ENCODE data around the gene P3H2. TPM values are rescaled to one million over a fixed set of nuclear protein-coding genes. Genes with fewer than 3 reads are reported as not detected.

Gene P3H2
- total RNA-seq, 5 donors from 2014 or later (not counting 1 experiment from before 2014, with no cell fraction given), result 0.16 to 0.50 (median 0.35) TPM; not detected in 2

DNA sequence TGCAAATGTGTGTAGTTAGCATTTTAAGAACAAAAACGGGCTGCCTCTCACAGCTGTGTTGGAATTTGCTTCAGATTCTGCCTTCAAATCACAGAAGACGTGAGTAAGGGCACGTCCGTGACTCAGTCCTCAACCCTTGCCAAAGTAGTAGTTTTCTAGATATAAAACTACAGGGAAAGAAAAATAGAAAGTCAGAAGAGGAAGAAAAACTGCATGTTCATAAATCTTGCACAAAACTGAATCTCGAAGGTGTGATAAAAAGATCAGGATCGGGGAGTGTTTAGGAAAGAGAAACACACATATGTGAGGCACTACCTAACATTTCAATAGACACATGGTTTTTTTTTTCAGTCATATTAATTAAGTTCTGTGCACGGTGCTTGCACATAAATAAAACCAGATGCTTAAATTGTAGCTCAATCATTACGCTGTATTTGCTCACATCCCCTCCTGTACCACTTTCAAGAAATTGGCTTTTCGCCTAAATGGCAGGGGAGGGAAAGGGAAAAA lies 71.7 kb downstream of the P3H2 start:
- Mint-ChIP-seq H3K36me3 (no peaks in the 10 kb centered on the region), H3K9me3 (no peaks in the 10 kb centered on the region), H3K4me1 (no peaks in the 10 kb centered on the region), H3K27me3 (peaks cover 6 to 25% of the 10 kb centered on the region in 2 donors), H3K4me3 (no peak overlapping the region), H3K27ac (no peak overlapping the region)
- no peak for DNase-seq
- Histone ChIP-seq H3K36me3 (ENCODE audit: control insufficient read depth in 2 of 2, extremely low read depth in 1 of 2, insufficient read depth in 1 of 2, low read length in 1 of 2) (no peaks in the 10 kb centered on the region), H3K4me1 (ENCODE audit: control insufficient read depth in 1 of 2, extremely low read depth in 1 of 2, insufficient read depth in 2 of 2, low read length in 2 of 2) (no peaks in the 10 kb centered on the region), H3K9me3 (no peaks in the 10 kb centered on the region), H3K4me3 (ENCODE audit: control insufficient read depth in 1 of 2, extremely low read depth in 1 of 2, low read length in 1 of 2) (no peak overlapping the region), H3K27ac (ENCODE audit: low read length) (no peak overlapping the region), H3K27me3 (replicated peaks in 1 of 2; ENCODE audit: control insufficient read depth in 2 of 2, extremely low read depth in 1 of 2, insufficient read depth in 2 of 2, low read length in 1 of 2) (no peaks in the 10 kb centered on the region)
- WGBS (ENCODE audit: insufficient coverage), result no CpG with 5 or more reads among the region's 9 CpGs
- POLR2A ChIA-PET, result no interaction called here
- CTCF ChIA-PET, result no interaction called here
- ATAC-seq (replicated peaks in 1 of 4), result no peak

DNA sequence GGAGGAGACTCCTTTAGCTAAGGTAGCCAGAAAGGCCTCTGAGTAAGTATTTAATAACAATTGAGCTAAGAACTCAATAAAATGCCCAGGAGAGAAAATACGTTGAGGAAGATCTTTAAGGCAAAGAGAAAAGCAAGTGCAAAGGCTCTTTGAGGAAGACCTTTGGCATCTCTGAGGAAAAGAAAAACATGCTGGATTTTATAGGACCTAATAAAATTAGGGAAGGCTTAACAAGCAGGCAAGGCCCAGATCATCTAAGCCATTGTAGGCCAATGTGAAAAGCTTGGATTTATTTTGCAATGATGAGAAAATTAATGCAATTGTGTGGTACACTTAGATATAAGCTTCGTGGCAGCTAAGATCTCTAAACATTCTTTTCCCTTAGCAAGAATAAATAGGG lies 75.7 kb downstream of the P3H2 start:
- WGBS (ENCODE audit: insufficient coverage), result 57% methylated on average over 1 of the region's 2 CpGs
- ChIA-PET CTCF (no interaction called here), POLR2A (no interaction called here)
- ATAC-seq (replicated peaks in 1 of 4) (no peak), DNase-seq (no peak)
- Mint-ChIP-seq H3K4me1 (no peaks in the 10 kb centered on the region), H3K9me3 (no peaks in the 10 kb centered on the region), H3K27me3 (peaks cover 6 to 26% of the 10 kb centered on the region in 2 donors), H3K36me3 (no peaks in the 10 kb centered on the region), H3K4me3 (no peak overlapping the region), H3K27ac (no peak overlapping the region)
- Histone ChIP-seq H3K27ac (ENCODE audit: low read length) (no peak overlapping the region), H3K36me3 (ENCODE audit: control insufficient read depth in 2 of 2, extremely low read depth in 1 of 2, insufficient read depth in 1 of 2, low read length in 1 of 2) (no peaks in the 10 kb centered on the region), H3K4me3 (ENCODE audit: control insufficient read depth in 1 of 2, extremely low read depth in 1 of 2, low read length in 1 of 2) (no peak overlapping the region), H3K4me1 (ENCODE audit: control insufficient read depth in 1 of 2, extremely low read depth in 1 of 2, insufficient read depth in 2 of 2, low read length in 2 of 2) (no peaks in the 10 kb centered on the region), H3K27me3 (replicated peaks in 1 of 2; ENCODE audit: control insufficient read depth in 2 of 2, extremely low read depth in 1 of 2, insufficient read depth in 2 of 2, low read length in 1 of 2) (no peaks in the 10 kb centered on the region), H3K9me3 (no peaks in the 10 kb centered on the region)

DNA sequence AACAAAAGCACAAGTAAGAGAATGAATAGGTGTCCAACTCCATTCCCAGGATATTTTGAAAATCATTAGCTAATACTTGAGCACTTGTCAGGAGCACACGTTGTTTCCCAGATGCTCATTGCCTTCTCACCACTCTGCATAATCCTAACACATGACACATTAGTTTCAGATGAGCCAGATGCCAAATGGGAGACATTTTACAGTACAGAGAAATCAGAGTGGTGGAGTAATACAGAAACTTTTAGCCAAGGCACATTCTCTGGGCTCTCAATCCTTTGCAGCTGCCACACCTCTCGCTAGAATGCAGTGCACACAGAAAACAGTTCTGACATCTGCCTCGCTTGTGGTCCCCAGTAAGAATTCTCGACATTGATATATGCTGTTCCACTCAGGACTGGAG lies 76.6 kb downstream of the P3H2 start:
- DNase-seq (no peak), ATAC-seq (replicated peaks in 1 of 4) (no peak)
- WGBS (ENCODE audit: insufficient coverage), result 90% methylated on average over 2 of the region's 4 CpGs
- no peaks in the 10 kb centered on the region for H3K9me3 ChIP-seq
- H3K27ac ChIP-seq (ENCODE audit: low read length), result no peak overlapping the region
- ChIA-PET CTCF (no interaction called here), POLR2A (no interaction called here)
- peaks cover 6 to 32% of the 10 kb centered on the region in 2 donors for H3K27me3 Mint-ChIP-seq
- H3K27me3 ChIP-seq (replicated peaks in 1 of 2; ENCODE audit: control insufficient read depth in 2 of 2, extremely low read depth in 1 of 2, insufficient read depth in 2 of 2, low read length in 1 of 2), result no peaks in the 10 kb centered on the region
- H3K27ac Mint-ChIP-seq, result no peak overlapping the region
- H3K4me1 ChIP-seq (ENCODE audit: control insufficient read depth in 1 of 2, extremely low read depth in 1 of 2, insufficient read depth in 2 of 2, low read length in 2 of 2), result no peaks in the 10 kb centered on the region
- no peak overlapping the region for H3K4me3 ChIP-seq (ENCODE audit: control insufficient read depth in 1 of 2, extremely low read depth in 1 of 2, low read length in 1 of 2)
- H3K36me3 ChIP-seq (ENCODE audit: control insufficient read depth in 2 of 2, extremely low read depth in 1 of 2, insufficient read depth in 1 of 2, low read length in 1 of 2), result no peaks in the 10 kb centered on the region
- no peaks in the 10 kb centered on the region for H3K4me1 Mint-ChIP-seq
- no peak overlapping the region for H3K4me3 Mint-ChIP-seq
- H3K36me3 Mint-ChIP-seq, result no peaks in the 10 kb centered on the region
- H3K9me3 Mint-ChIP-seq, result no peaks in the 10 kb centered on the region

DNA sequence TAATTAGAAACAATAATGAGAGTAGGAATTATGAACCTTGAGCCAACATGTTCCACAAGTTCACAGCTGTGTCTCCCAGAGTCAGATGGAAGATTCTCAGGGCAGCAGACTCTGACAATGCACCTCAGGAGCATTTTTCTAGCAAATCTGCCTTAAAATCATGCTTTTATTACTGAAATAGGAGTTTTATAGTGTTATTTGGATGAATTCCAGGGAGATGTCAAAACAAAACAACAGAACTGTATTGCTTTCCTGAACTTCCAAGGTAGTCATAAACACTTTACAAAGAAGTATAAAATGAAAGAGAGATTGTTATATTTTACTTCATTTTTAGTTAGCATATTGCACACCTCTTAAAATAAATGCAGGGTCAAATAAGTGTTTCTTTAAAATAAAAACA lies 77.0 kb downstream of the P3H2 start:
- no peaks in the 10 kb centered on the region for H3K4me1 Mint-ChIP-seq
- Histone ChIP-seq H3K27ac (ENCODE audit: low read length) (no peak overlapping the region), H3K4me1 (ENCODE audit: control insufficient read depth in 1 of 2, extremely low read depth in 1 of 2, insufficient read depth in 2 of 2, low read length in 2 of 2) (no peaks in the 10 kb centered on the region), H3K4me3 (ENCODE audit: control insufficient read depth in 1 of 2, extremely low read depth in 1 of 2, low read length in 1 of 2) (no peak overlapping the region), H3K27me3 (replicated peaks in 1 of 2; ENCODE audit: control insufficient read depth in 2 of 2, extremely low read depth in 1 of 2, insufficient read depth in 2 of 2, low read length in 1 of 2) (no peaks in the 10 kb centered on the region), H3K36me3 (ENCODE audit: control insufficient read depth in 2 of 2, extremely low read depth in 1 of 2, insufficient read depth in 1 of 2, low read length in 1 of 2) (no peaks in the 10 kb centered on the region), H3K9me3 (no peaks in the 10 kb centered on the region)
- ChIA-PET POLR2A (no interaction called here), CTCF (no interaction called here)
- no peak overlapping the region for H3K4me3 Mint-ChIP-seq
- no peaks in the 10 kb centered on the region for H3K36me3 Mint-ChIP-seq
- no peaks in the 10 kb centered on the region for H3K9me3 Mint-ChIP-seq
- H3K27me3 Mint-ChIP-seq, result peaks cover 4 to 28% of the 10 kb centered on the region in 2 donors
- no peak overlapping the region for H3K27ac Mint-ChIP-seq
- no peak for ATAC-seq (replicated peaks in 1 of 4)
- no peak for DNase-seq

DNA sequence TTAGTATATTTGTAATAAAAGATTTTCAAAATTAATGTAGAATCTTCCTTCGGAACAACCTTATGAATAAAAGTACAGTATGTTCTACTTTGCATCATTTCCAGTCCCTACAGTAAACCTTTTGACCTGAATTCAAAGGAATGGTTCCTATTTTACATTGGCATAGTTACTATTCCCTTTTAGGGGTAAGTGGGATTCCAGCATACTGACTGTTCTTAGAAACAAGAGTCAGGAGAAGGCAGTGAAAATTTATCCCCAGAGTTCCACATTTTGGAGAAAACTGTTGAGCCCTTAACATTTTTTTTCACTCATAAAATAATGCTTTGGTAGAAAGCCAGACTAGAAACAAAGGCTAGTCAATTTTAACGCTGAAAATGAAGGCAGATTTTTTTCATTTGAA lies 78.1 kb downstream of the P3H2 start:
- ChIA-PET POLR2A (no interaction called here), CTCF (no interaction called here)
- no peaks in the 10 kb centered on the region for H3K36me3 Mint-ChIP-seq
- H3K4me1 ChIP-seq (ENCODE audit: control insufficient read depth in 1 of 2, extremely low read depth in 1 of 2, insufficient read depth in 2 of 2, low read length in 2 of 2), result no peaks in the 10 kb centered on the region
- H3K4me1 Mint-ChIP-seq, result no peaks in the 10 kb centered on the region
- no peaks in the 10 kb centered on the region for H3K9me3 Mint-ChIP-seq
- H3K4me3 ChIP-seq (ENCODE audit: control insufficient read depth in 1 of 2, extremely low read depth in 1 of 2, low read length in 1 of 2), result no peak overlapping the region
- no CpG with 5 or more reads among the region's 2 CpGs for WGBS (ENCODE audit: insufficient coverage)
- H3K27me3 Mint-ChIP-seq, result peaks cover 4 to 29% of the 10 kb centered on the region in 2 donors
- no peaks in the 10 kb centered on the region for H3K27me3 ChIP-seq (replicated peaks in 1 of 2; ENCODE audit: control insufficient read depth in 2 of 2, extremely low read depth in 1 of 2, insufficient read depth in 2 of 2, low read length in 1 of 2)
- no peak overlapping the region for H3K27ac Mint-ChIP-seq
- H3K4me3 Mint-ChIP-seq, result no peak overlapping the region
- ATAC-seq (replicated peaks in 1 of 4) (no peak), DNase-seq (no peak)
- no peak overlapping the region for H3K27ac ChIP-seq (ENCODE audit: low read length)
- no peaks in the 10 kb centered on the region for H3K36me3 ChIP-seq (ENCODE audit: control insufficient read depth in 2 of 2, extremely low read depth in 1 of 2, insufficient read depth in 1 of 2, low read length in 1 of 2)
- no peaks in the 10 kb centered on the region for H3K9me3 ChIP-seq

DNA sequence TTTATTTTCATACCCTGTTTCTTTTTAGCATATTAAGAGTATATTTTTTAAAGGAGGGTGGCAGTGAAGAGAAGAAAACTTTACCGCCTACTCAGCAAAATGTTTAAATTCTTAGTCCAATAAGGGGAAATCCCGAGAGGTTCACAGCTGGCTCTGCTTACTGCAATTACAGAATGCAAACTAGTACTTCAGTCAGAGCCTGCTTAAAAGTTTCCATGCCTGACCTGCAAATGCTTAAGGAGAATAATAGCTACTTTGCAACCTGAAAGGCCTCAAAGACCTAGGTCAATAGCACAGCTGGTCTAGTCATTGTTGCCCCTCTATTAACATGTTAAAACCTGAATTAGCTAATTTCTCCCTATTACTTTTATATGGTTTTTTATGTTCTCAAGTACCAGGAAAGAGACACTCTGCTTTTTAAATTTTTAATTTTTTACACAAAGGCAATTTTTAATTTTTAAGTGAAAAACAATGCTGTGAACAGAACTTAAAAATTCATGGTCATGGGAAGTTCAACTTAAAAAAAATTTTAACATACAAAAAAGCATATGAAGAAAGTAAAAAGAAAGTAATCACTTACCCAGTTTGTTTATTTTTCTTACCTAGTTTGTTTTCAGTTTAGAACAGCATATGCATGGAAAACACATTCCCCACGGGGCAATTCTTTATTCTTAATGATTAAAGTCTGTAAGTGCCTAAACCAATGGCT lies 79.2 kb downstream of the P3H2 start:
- ChIA-PET CTCF (no interaction called here), POLR2A (no interaction called here)
- Mint-ChIP-seq H3K9me3 (no peaks in the 10 kb centered on the region), H3K4me1 (no peaks in the 10 kb centered on the region), H3K27me3 (peaks cover 6 to 25% of the 10 kb centered on the region in 2 donors), H3K36me3 (no peaks in the 10 kb centered on the region), H3K4me3 (no peak overlapping the region), H3K27ac (no peak overlapping the region)
- Histone ChIP-seq H3K27ac (ENCODE audit: low read length) (no peak overlapping the region), H3K4me3 (ENCODE audit: control insufficient read depth in 1 of 2, extremely low read depth in 1 of 2, low read length in 1 of 2) (no peak overlapping the region), H3K4me1 (ENCODE audit: control insufficient read depth in 1 of 2, extremely low read depth in 1 of 2, insufficient read depth in 2 of 2, low read length in 2 of 2) (no peaks in the 10 kb centered on the region), H3K9me3 (no peaks in the 10 kb centered on the region), H3K36me3 (ENCODE audit: control insufficient read depth in 2 of 2, extremely low read depth in 1 of 2, insufficient read depth in 1 of 2, low read length in 1 of 2) (no peaks in the 10 kb centered on the region), H3K27me3 (replicated peaks in 1 of 2; ENCODE audit: control insufficient read depth in 2 of 2, extremely low read depth in 1 of 2, insufficient read depth in 2 of 2, low read length in 1 of 2) (no peaks in the 10 kb centered on the region)
- DNase-seq (no peak), ATAC-seq (replicated peaks in 1 of 4) (no peak)
- WGBS (ENCODE audit: insufficient coverage), result 57% methylated on average over 1 of the region's 3 CpGs

- Histone ChIP-seq H3K4me3 (ENCODE audit: control insufficient read depth in 1 of 2, extremely low read depth in 1 of 2, low read length in 1 of 2) (no peak overlapping the region), H3K9me3 (no peaks in the 10 kb centered on the region), H3K36me3 (ENCODE audit: control insufficient read depth in 2 of 2, extremely low read depth in 1 of 2, insufficient read depth in 1 of 2, low read length in 1 of 2) (no peaks in the 10 kb centered on the region), H3K27ac (ENCODE audit: low read length) (no peak overlapping the region), H3K4me1 (ENCODE audit: control insufficient read depth in 1 of 2, extremely low read depth in 1 of 2, insufficient read depth in 2 of 2, low read length in 2 of 2) (no peaks in the 10 kb centered on the region), H3K27me3 (replicated peaks in 1 of 2; ENCODE audit: control insufficient read depth in 2 of 2, extremely low read depth in 1 of 2, insufficient read depth in 2 of 2, low read length in 1 of 2) (no peaks in the 10 kb centered on the region)
- DNase-seq (no peak), ATAC-seq (replicated peaks in 1 of 4) (no peak)
- Mint-ChIP-seq H3K9me3 (no peaks in the 10 kb centered on the region), H3K4me3 (no peak overlapping the region), H3K27ac (no peak overlapping the region), H3K27me3 (peaks cover 4 to 20% of the 10 kb centered on the region in 2 donors), H3K36me3 (no peaks in the 10 kb centered on the region), H3K4me1 (no peaks in the 10 kb centered on the region)
- CTCF ChIA-PET, result no interaction called here
- POLR2A ChIA-PET, result no interaction called here
- no CpG with 5 or more reads among the region's 5 CpGs for WGBS (ENCODE audit: insufficient coverage)
These were observed 80.6 kb downstream of the P3H2 start for GRCh38 chr3:190040145-190040544.
